Esophagus muscularis mucosa (tissue), 2 donors: ENCODE results near the gene TCP10L.
"Not testable (repeated sequence)": the region's sequence is repeated elsewhere in the genome, so short reads cannot be mapped to it uniquely, and the experiment has no call there.

Experiments
- EP300 ChIP-seq: sonication (generic); formaldehyde crosslinking; IDR thresholded peaks from one replicate; pipeline ENCODE4 v1.6.1; 2017; ENCODE audit warnings: antibody characterized with exemption
- POLR2A ChIP-seq: fragments of 450-650 bp; IDR thresholded peaks from one replicate; pipeline ENCODE4 v1.6.1; 2017; ENCODE audit warnings: antibody characterized with exemption, moderate library complexity, mild to moderate bottlenecking, low read depth

- TF ChIP-seq EP300, POLR2A: not testable (repeated sequence)
These were observed 23.8 kb downstream of the TCP10L start for GRCh38 chr21:32561476-32561875.
